Vagina (tissue), 2 donors: Measurements from ENCODE around the gene EIF2S1. TPM values are rescaled to one million over a fixed set of nuclear protein-coding genes. Genes with fewer than 3 reads are reported as not detected.

Experiments
- DNase-seq, 2 donors: peaks; one replicate each; pipeline ENCODE4 v3.0.0-alpha.2; 2017; ENCODE audit errors: extremely low spot score in 2 of 2
- H3K27ac ChIP-seq: fragments of 200-600 bp; sonication (generic); one replicate; pipeline ENCODE4 v1.5.1; 2019
- H3K27me3 ChIP-seq: fragments of 200-600 bp; sonication (generic); one replicate; pipeline ENCODE4 v1.5.1; 2019
- H3K36me3 ChIP-seq, 2 donors: fragments of 200-600 bp; sonication (generic); one replicate each; pipeline ENCODE4 v1.5.1; 2017 to 2019
- H3K4me1 ChIP-seq: fragments of 200-600 bp; sonication (generic); one replicate; pipeline ENCODE4 v1.5.1; 2019
- H3K4me3 ChIP-seq, 2 donors: fragments of 200-600 bp; sonication (generic); 1 replicate in 1 of 2; 2 replicates in 1 of 2; pipeline ENCODE4 v1.5.1; 2016 to 2019
- H3K9me3 ChIP-seq: fragments of 200-600 bp; sonication (generic); one replicate; pipeline ENCODE4 v1.5.1; 2019
- POLR2A ChIP-seq, 2 donors: fragments of 450-650 bp; IDR thresholded peaks; one replicate each; pipeline ENCODE4 v1.6.1; 2017; ENCODE audit warnings: antibody characterized with exemption in 2 of 2, mild to moderate bottlenecking in 2 of 2, moderate library complexity in 2 of 2
- POLR2AphosphoS5 ChIP-seq, 2 donors: sonication (generic); formaldehyde crosslinking; IDR thresholded peaks; one replicate each; pipeline ENCODE4 v1.9.0; 2017; ENCODE audit warnings: antibody characterized with exemption in 2 of 2, mild to moderate bottlenecking in 2 of 2, low read depth in 1 of 2; ENCODE audit not compliant: insufficient read depth in 1 of 2
- intact Hi-C: fragments of 100-400 bp; cut with DNase I; formaldehyde crosslinking; loops from one replicate; pipeline ENCODE4 v1.15.1; 2023
- total RNA-seq: library from RNA; depleted of rRNA; stranded (reverse); fragments of >200 nt; gene quantifications from one replicate; pipeline ENCODE4 v1.2.3, GENCODE V29; 2016
- TF ChIP-seq, protein P1 (sequence below), 3 experiments: fragments of 450-650 bp in 2 of 3; fragments of 200-600 bp in 1 of 3; sonication (generic) in 1 of 3; IDR thresholded peaks; one replicate each; pipeline ENCODE4 v1.5.1; 2017 to 2019; ENCODE audit warnings: antibody characterized with exemption in 3 of 3, mild to moderate bottlenecking in 2 of 3, moderate library complexity in 2 of 3

Gene EIF2S1
- total RNA-seq, 1 donor from 2014 or later: 30.4 TPM

DNA sequence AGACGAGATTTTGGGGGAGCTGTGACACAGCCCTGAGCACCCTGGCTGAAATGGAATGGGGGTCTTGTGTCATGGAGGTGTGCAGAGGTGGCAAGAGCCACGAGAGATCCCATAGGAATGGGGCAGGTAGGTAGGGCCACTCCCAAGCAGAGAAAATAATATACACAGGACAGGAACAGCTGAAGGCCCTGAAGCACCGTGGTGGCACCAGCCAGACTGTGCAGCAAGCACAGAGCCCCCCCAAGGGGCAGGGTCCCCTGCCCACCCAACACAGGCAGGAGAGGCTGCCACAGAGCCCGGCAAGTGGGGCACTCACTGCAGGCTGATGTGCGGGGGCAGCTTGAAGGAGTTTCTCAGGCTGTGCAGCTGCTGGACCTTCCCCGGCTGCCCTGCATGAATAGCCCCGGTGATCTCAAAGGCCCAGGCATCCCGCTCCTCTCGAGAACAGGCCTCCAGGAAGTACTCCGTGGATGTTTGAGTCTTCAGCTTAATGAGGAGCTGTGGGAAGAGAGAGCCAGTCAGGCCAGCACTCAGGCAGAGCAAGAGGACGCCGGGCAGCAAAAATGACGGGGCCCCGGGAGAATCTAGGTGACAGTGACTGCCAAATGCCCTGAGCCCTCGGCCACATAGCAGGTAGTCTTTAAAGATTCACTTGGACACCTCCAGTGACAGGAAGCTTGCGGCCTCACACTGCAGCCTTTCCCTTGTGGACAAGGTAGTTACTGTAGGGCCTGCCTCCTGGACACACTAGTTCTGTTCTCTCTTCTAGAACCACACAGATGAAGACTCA is 35.2 kb downstream of the EIF2S1 start:
- Histone ChIP-seq H3K9me3 (no peaks in the 10 kb centered on the region), H3K27ac (no peak overlapping the region), H3K4me3 (no peak overlapping the region), H3K4me1 (no peaks in the 10 kb centered on the region), H3K27me3 (no peaks in the 10 kb centered on the region), H3K36me3 (no peaks in the 10 kb centered on the region)
- intact Hi-C loops: no loop called here
- TF ChIP-seq POLR2A (IDR thresholded peaks at IDR 0.05) (no peak), POLR2AphosphoS5 (IDR thresholded peaks at IDR 0.05; ENCODE audit: insufficient read depth in 1 of 2, low read depth in 1 of 2) (no peak)
- TF ChIP-seq, protein P1, sequence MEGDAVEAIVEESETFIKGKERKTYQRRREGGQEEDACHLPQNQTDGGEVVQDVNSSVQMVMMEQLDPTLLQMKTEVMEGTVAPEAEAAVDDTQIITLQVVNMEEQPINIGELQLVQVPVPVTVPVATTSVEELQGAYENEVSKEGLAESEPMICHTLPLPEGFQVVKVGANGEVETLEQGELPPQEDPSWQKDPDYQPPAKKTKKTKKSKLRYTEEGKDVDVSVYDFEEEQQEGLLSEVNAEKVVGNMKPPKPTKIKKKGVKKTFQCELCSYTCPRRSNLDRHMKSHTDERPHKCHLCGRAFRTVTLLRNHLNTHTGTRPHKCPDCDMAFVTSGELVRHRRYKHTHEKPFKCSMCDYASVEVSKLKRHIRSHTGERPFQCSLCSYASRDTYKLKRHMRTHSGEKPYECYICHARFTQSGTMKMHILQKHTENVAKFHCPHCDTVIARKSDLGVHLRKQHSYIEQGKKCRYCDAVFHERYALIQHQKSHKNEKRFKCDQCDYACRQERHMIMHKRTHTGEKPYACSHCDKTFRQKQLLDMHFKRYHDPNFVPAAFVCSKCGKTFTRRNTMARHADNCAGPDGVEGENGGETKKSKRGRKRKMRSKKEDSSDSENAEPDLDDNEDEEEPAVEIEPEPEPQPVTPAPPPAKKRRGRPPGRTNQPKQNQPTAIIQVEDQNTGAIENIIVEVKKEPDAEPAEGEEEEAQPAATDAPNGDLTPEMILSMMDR (IDR thresholded peaks at IDR 0.05): no peak
- DNase-seq: no peak

DNA sequence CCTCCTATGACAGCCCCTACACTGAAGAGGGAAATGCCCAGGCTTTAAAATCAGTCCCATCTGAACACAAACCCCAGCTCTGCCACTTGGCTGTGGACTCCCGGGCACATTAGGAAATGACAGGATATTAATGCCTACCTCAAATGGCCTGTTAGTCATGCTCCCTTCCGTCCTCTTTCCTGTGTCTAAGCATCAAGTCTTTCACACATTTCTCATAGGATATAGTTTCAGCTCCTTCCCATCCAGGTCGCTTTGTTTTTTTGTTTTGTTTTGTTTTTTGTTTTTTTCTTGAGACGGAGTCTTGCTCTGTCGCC is 35.7 kb downstream of the EIF2S1 start:
- H3K9me3 ChIP-seq: no peaks in the 10 kb centered on the region
- no peak overlapping the region for H3K4me3 ChIP-seq
- intact Hi-C loops: no loop called here
- no peaks in the 10 kb centered on the region for H3K36me3 ChIP-seq
- TF ChIP-seq POLR2A (IDR thresholded peaks at IDR 0.05) (no peak), POLR2AphosphoS5 (IDR thresholded peaks at IDR 0.05; ENCODE audit: insufficient read depth in 1 of 2, low read depth in 1 of 2) (no peak)
- TF ChIP-seq, protein P1 (IDR thresholded peaks at IDR 0.05): no peak
- H3K27ac ChIP-seq: no peak overlapping the region
- no peak for DNase-seq
- H3K27me3 ChIP-seq: no peaks in the 10 kb centered on the region
- H3K4me1 ChIP-seq: no peaks in the 10 kb centered on the region

DNA sequence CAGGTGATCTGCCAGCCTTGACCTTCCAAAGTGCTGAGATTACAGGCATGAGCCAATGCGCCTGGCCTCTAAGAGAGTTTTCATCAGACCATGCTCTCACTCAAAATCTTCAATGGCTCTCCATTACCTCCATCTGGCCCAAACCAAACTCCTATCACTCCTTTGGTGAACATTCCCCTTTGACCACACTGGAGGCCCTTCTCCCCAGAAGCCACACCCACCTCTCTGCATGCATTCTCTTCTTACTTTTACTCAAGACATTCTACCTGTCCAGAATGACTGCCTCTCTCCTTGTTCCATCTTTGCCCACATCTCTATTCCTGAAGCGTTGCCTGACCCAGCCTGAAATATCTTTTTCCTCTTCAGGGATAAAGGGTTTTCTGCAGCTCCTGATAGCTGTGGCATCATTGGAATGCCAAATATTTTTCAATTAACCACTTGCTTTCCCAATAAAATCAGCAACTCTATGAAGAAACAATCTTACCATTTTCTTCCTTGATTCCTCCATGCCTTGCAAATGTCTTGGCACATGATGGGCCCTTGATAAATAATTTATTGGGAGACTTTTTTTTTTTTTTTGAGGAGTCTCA is 36.3 kb downstream of the EIF2S1 start:
- no peak for DNase-seq
- TF ChIP-seq, protein P1 (IDR thresholded peaks at IDR 0.05): no peak
- TF ChIP-seq POLR2AphosphoS5 (IDR thresholded peaks at IDR 0.05; ENCODE audit: insufficient read depth in 1 of 2, low read depth in 1 of 2) (no peak), POLR2A (IDR thresholded peaks at IDR 0.05) (no peak)
- intact Hi-C loops: no loop called here
- Histone ChIP-seq H3K9me3 (no peaks in the 10 kb centered on the region), H3K4me3 (no peak overlapping the region), H3K27ac (no peak overlapping the region), H3K36me3 (no peaks in the 10 kb centered on the region), H3K27me3 (no peaks in the 10 kb centered on the region), H3K4me1 (no peaks in the 10 kb centered on the region)

DNA sequence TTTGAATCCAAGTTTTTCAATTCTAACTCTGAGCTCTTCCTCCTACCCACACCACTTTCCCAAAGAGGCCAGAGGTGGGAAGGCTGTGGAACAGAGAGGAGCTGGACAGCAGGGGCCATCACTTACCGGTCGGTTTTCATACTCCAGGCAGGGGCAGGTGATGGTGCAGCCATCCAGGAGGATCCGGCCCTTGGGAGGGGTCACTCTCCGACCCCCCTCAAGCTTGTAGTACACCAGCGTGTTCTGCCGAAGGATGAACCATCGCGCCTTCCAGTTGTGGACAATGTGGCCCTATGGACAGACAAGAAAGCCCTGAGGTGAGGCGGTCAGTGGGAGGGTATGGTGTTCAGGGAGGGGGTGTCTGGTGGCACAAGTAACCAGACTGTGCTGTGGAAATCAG is 37.4 kb downstream of the EIF2S1 start:
- H3K4me1 ChIP-seq: no peaks in the 10 kb centered on the region
- H3K27me3 ChIP-seq: no peaks in the 10 kb centered on the region
- H3K9me3 ChIP-seq: no peaks in the 10 kb centered on the region
- H3K4me3 ChIP-seq: no peak overlapping the region
- H3K27ac ChIP-seq: no peak overlapping the region
- no peak for DNase-seq
- no peaks in the 10 kb centered on the region for H3K36me3 ChIP-seq
- intact Hi-C loops: no loop called here
- no peak for TF ChIP-seq POLR2AphosphoS5 (IDR thresholded peaks at IDR 0.05; ENCODE audit: insufficient read depth in 1 of 2, low read depth in 1 of 2)
- TF ChIP-seq, protein P1 (IDR thresholded peaks at IDR 0.05): no peak
- TF ChIP-seq POLR2A (IDR thresholded peaks at IDR 0.05): no peak

DNA sequence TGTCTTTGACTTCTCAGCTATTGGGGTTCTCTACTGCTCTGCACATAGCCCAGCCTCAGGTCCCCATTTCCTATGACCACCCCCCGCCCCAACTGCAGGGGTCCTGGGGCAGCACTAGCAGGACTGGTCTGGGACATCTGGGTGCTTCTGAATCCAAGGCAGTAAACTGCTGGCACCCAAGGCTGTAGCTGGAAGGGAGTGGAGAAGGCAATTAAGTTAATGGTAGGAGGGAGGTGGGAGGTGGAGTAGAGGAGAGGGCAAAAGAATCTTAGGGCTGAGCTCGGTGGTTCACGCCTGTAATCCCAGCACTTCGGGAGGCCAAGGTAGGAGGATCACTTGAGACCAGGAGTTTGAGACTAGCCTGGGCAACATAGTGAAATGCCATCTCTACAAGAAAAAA is 40.3 kb downstream of the EIF2S1 start:
- no peak for DNase-seq
- TF ChIP-seq, protein P1 (IDR thresholded peaks at IDR 0.05): no peak
- TF ChIP-seq POLR2AphosphoS5 (IDR thresholded peaks at IDR 0.05; ENCODE audit: insufficient read depth in 1 of 2, low read depth in 1 of 2): no peak
- no peak for TF ChIP-seq POLR2A (IDR thresholded peaks at IDR 0.05)
- no peaks in the 10 kb centered on the region for H3K4me1 ChIP-seq
- H3K9me3 ChIP-seq: no peaks in the 10 kb centered on the region
- no peaks in the 10 kb centered on the region for H3K36me3 ChIP-seq
- intact Hi-C loops: no loop called here
- H3K27ac ChIP-seq: no peak overlapping the region
- no peak overlapping the region for H3K4me3 ChIP-seq
- no peaks in the 10 kb centered on the region for H3K27me3 ChIP-seq
